Right renal pelvis (tissue), 4 donors: ENCODE data around the gene MEF2B. TPM values are rescaled to one million over a fixed set of nuclear protein-coding genes. Genes with fewer than 3 reads are reported as not detected.
"Not testable (repeated sequence)": the region's sequence is repeated elsewhere in the genome, so short reads cannot be mapped to it uniquely, and the experiment has no call there.

Experiments
- DNase-seq, 4 donors: peaks; one replicate each; pipeline ENCODE4 v3.0.0-alpha.2; 2013; ENCODE audit warnings: low read depth in 4 of 4, low spot score in 3 of 4, missing footprints in 1 of 4
- polyA plus RNA-seq, 4 donors: library from polyadenylated mRNA; unstranded; fragments of 120-200 nt; gene quantifications; one replicate each; pipeline ENCODE4 v1.2.1, GENCODE V29; 2013; ENCODE audit not compliant: insufficient read length in 4 of 4

Gene MEF2B
- polyA plus RNA-seq, 4 donors, result 1.3 to 1.9 (median 1.5) TPM

DNA sequence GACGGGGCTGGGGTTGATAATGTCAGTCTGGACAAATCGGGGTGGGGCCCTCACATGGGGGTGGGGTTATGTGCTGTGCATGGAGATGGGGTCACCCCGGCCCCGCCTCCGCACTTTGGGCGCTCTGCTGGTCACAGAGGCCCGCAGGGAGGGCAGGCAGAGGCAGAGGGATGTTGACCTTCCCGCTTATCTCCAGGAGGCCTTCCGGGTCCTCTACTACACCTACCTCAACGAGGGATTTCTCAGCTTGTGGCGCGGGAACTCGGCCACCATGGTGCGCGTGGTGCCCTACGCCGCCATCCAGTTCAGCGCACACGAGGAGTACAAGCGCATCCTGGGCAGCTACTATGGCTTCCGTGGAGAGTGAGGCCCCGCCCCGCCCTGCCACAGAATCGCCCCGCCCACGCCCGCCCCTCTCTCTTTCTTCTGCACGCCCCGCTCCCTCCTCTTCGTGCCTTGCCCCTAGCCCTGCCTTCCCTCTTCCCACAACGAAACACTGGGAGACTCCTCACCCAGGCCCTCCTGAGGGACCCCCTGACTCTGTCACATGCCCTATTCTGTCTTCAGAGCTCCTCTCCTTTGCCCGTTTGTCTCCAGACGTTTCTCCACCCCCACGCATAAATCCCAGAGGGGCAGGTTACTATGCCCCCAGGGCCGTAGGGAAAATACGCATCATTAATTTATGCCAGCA is 64.6 kb downstream of the MEF2B start:
- DNase-seq, result peak in 2 of 4 donors; percentile 61 to 63

DNA sequence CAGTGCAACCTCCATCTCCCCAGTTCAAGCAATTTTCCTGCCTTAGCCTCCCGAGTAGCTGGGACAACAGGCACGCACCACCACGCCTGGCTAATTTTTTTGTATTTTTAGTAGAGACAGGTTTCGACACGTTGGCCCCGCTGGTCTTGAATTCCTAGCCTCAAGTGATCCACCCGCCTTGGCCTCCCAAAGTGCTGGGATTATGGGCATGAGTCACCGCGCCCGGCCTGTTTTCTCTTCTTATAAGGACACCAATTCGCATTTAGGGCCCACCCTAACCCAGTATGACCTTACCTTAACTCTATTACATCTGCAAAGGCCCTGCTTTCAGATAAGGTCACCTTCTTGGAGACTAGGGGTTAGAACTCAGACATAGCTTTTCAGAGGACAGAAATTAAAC is 66.9 kb downstream of the MEF2B start:
- DNase-seq, result no peak

- DNase-seq, result not testable (repeated sequence)
Observed at GRCh38 chr19:19102566-19102965, 67.5 kb downstream of the MEF2B start.

DNA sequence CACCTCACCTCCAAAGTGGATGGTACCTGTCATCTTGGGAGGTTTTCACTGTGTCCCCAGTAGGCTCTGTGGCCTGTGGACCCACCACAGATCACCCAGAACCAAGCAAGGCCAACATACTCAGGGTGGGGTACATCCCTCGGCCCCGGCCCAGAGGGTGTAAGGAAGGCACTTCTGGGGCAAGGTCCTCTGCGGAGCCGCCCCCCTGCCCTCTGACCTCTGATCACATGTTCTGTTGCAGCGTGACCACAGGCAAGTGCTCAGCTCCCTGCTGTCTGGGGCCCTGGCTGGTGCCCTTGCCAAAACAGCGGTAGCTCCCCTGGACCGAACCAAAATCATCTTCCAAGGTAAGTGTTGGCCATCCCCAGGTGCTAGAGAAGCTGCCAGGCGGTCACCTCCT is 68.5 kb downstream of the MEF2B start:
- no peak for DNase-seq

DNA sequence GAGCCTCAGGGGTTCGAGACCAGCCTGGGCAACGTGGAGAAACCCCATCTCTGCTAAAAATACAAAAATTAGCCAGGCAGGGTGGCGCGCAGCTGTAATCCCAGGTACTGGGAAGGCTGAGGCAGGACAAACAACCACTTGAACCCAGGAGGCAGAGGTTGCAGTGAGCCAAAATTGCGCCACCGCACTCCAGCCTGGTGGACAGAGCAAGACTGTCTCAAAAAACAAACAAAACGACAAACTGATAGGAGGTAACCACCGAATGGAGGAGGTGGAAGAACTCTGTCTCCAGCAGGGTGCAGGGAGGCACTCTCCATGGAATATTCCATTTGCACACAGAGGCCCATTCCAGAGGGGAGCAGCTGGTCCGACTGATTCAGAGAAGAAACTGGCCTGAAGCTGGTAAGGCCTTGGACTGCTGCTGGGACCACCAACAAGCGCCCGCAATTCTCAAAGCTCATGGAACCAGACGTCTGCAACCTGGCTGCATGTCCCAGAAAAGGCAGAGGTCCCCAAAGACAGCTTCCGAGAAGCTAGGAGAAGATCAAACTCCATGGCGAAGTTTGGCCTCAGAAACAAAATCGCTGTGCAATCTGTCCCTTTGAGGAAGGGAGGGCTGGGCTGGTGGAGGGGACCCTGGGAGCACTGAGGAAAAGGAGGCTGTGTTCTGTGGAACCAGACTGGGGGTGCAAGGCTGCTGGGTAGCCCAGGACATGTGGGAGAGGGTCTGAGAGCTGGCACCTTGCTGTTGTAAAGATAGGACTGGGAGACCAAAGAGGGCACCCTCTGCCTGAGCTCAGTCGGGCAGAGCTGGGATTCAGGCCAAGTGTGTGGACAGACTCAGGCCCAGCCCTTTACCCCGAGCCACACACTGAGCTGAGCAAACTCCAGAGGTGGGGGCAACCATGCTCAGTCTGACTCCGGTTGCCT is 71.1 kb downstream of the MEF2B start:
- no peak for DNase-seq

DNA sequence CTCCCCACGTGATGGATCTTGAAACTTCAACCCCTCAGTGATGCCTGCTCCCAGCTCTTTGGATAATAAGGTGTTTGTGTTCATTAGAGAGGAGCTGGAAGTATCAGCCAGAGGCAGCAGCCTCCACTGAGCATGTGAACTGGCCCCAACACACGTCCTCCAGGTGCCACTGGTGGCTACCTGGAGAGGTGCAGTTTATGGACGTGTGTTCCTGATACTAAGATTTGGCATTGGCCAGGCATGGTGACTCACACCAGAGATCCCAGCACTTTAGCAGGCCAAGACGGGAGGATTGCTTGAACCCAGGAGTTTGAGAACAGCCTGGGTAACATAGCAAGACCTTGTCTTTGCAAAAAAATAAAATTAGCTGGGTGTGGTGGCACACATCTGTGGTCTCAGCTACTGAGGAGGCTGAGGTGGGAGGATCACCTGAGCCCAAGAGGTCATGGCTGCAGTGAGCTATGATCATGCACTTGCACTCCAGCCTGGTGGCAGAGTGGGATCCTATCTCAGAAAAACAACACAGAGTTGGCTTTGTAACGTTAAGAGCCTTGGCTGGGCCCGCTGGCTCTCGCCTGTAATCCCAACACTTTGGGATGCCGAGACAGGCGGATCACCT is 71.9 kb downstream of the MEF2B start:
- no peak for DNase-seq

DNA sequence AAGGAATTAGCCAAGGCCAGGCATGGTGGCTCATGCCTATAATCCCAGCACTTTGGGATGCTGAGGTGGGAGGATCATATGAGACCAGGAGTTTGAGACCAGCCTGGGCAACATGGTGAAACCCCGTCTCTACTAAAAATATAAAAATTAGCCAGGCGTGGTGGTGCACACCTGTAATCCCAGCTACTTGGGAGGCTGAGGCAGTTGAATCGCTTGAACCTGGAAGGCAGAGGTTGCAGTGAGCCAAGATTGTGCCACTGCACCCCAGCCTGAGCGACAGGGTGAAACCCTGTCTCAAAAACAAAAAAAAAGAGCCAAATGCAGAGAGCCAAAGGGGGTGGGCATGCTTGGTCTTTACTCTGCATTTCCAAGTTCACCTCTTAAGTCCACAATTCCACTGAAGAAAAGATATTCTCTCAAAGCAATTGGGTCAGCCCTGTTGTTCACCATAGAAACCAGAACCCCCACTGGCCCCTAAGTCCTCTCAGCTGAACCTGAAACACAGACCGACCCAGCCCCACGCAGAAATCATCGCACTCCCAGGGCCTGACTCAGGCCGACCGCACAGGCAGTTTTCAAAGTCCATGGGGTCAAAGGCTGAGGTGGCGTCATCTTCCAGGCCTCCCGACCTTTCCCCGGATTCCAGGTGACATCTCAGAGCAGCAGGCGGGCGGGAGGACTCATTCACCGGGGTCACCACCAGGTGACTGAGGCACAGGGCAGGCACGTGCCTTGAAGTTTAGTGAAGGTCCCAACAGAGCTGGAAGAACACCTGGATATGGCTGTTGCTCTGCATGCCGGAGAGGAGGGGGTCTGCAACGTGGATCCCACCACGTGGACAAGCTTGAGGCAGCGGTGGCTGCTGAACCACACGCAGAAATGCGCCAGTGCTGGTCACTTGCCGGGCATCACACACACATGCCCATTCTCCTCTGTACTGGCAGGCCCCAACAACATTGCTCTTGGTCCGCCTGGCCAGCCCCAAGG is 73.1 kb downstream of the MEF2B start:
- no peak for DNase-seq

DNA sequence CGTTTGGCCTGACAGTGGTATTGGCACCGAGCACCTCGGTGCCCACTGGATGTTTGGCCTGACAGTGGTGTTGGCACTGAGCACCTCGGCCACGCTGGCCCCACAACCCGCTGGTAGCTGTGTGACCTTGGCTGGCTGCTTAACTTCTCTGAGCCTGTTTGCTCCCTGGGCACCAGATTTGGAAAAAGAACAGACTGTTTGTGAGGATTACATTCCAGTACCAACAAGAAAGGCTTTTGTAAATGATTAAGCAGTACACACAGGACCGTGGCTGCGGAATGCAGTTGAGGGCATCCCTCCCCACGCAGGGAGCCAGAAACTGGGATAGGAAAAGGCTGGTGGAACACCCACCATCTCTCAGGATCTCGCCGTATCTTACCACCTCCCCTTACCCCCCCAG is 74.4 kb downstream of the MEF2B start:
- no peak for DNase-seq

Other genes with a start within 250 kb of the MEF2B start
- 10 to 100 TPM; 53.2 to 76.5 (median 56.5) TPM for gene HOMER3, start 229.0 kb downstream of the MEF2B start, polyA plus RNA-seq
- 10 to 100 TPM; 79.3 to 88.4 (median 85.5) TPM for gene SUGP2, start 136.7 kb downstream of the MEF2B start, polyA plus RNA-seq
- gene ARMC6, start 136.7 kb downstream of the MEF2B start, polyA plus RNA-seq, result 10 to 100 TPM; 34.5 to 37.9 (median 34.8) TPM
- 10 to 100 TPM; 17.4 to 21.1 (median 19.8) TPM for gene SLC25A42, start 106.3 kb downstream of the MEF2B start, polyA plus RNA-seq
- gene TMEM161A, start 31.8 kb downstream of the MEF2B start, polyA plus RNA-seq, result 10 to 100 TPM; 24.7 to 46.3 (median 31.9) TPM
- 10 to 100 TPM; 16.1 to 22.4 (median 19.1) TPM for gene BORCS8, start 21.9 kb upstream of the MEF2B start, polyA plus RNA-seq
- gene RFXANK, start 22.0 kb upstream of the MEF2B start, polyA plus RNA-seq, result 10 to 100 TPM; 61.0 to 81.8 (median 64.8) TPM
- 10 to 100 TPM; 12.2 to 16.8 (median 14.8) TPM for gene NR2C2AP, start 33.2 kb upstream of the MEF2B start, polyA plus RNA-seq
- gene NCAN, start 41.7 kb upstream of the MEF2B start, polyA plus RNA-seq, result under 1 TPM in 3 of 4 donors, not detected in 1; 0.12 to 0.27 (median 0.14) TPM
- 1 to 10 TPM; 2.3 to 4.3 (median 2.6) TPM for gene TM6SF2, start 103.0 kb upstream of the MEF2B start, polyA plus RNA-seq
- 10 to 100 TPM; 47.3 to 64.0 (median 56.4) TPM for gene SUGP1, start 150.2 kb upstream of the MEF2B start, polyA plus RNA-seq
- 10 to 100 TPM; 40.8 to 51.1 (median 47.3) TPM for gene MAU2, start 150.6 kb upstream of the MEF2B start, polyA plus RNA-seq
- gene GATAD2A, start 235.4 kb upstream of the MEF2B start, polyA plus RNA-seq, result 10 to 100 TPM; 45.6 to 51.0 (median 49.8) TPM